Keratinocyte (primary cell): Measurements from ENCODE around the gene LYL1. TPM values are rescaled to one million over a fixed set of nuclear protein-coding genes. Genes with fewer than 3 reads are reported as not detected.

ENCODE experiments used
- DNase-seq: peaks from one replicate; pipeline ENCODE4 v3.0.0-alpha.2; 2011; ENCODE audit warnings: low read depth, missing footprints, low spot score
- FAIRE-seq: peaks from 2 replicates; lab custom pipeline; 2011; peaks lifted over from hg19 to GRCh38; lab: Jason Lieb, UNC
- H2AFZ ChIP-seq: 2 replicates; pipeline ENCODE4 v1.6.0; 2012; ENCODE audit warnings: low read length, control low read depth, inconsistent platforms; ENCODE audit not compliant: control insufficient read depth
- H3K27ac ChIP-seq: 2 replicates; pipeline ENCODE4 v1.5.1; 2011; ENCODE audit warnings: low read length; ENCODE audit not compliant: control insufficient read depth, insufficient read depth
- H3K27me3 ChIP-seq: 3 replicates; pipeline ENCODE4 v1.6.0; 2011; ENCODE audit warnings: low read length; ENCODE audit not compliant: control insufficient read depth, insufficient read depth; ENCODE audit errors: extremely low read depth
- H3K36me3 ChIP-seq, 2 experiments: 2 replicates in 1 of 2; 3 replicates in 1 of 2; pipeline ENCODE4 v1.5.1; 2011; ENCODE audit warnings: low read length in 2 of 2, mild to moderate bottlenecking in 1 of 2; ENCODE audit not compliant: control insufficient read depth in 2 of 2, insufficient read depth in 2 of 2; ENCODE audit errors: extremely low read depth in 1 of 2
- H3K4me1 ChIP-seq: 3 replicates; pipeline ENCODE4 v1.5.1; 2011; ENCODE audit warnings: low read length; ENCODE audit not compliant: control insufficient read depth, insufficient read depth; ENCODE audit errors: extremely low read depth
- H3K4me2 ChIP-seq: 3 replicates; pipeline ENCODE4 v1.6.0; 2011; ENCODE audit warnings: low read depth, low read length; ENCODE audit not compliant: control insufficient read depth, insufficient read depth; ENCODE audit errors: extremely low read depth
- H3K4me3 ChIP-seq, 3 experiments: fragments of 200-600 bp in 1 of 3; sonication (generic) in 1 of 3; 2 replicates in 2 of 3; 3 replicates in 1 of 3; pipeline ENCODE4 v1.5.1; 2011 to 2016; ENCODE audit warnings: low read length in 3 of 3, mild to moderate bottlenecking in 3 of 3, control low read depth in 2 of 3, inconsistent platforms in 1 of 3, low read depth in 1 of 3, mixed read lengths in 1 of 3, mixed run types in 1 of 3, moderate library complexity in 1 of 3; ENCODE audit not compliant: control insufficient read depth in 2 of 3, insufficient read depth in 2 of 3; ENCODE audit errors: extremely low read depth in 1 of 3
- H3K79me2 ChIP-seq: 2 replicates; pipeline ENCODE4 v1.6.0; 2012; ENCODE audit warnings: low read length; ENCODE audit not compliant: control insufficient read depth, insufficient read depth
- H3K9ac ChIP-seq: 3 replicates; pipeline ENCODE4 v1.6.0; 2011; ENCODE audit warnings: low read length; ENCODE audit not compliant: control insufficient read depth, insufficient read depth; ENCODE audit errors: extremely low read depth
- H3K9me1 ChIP-seq: 3 replicates; pipeline ENCODE4 v1.6.0; 2011; ENCODE audit warnings: low read length; ENCODE audit not compliant: control insufficient read depth, insufficient read depth; ENCODE audit errors: extremely low read depth
- H3K9me3 ChIP-seq: 2 replicates; pipeline ENCODE4 v1.5.1; 2012; ENCODE audit warnings: low read depth, low read length; ENCODE audit not compliant: control insufficient read depth
- H4K20me1 ChIP-seq: 3 replicates; pipeline ENCODE4 v1.6.0; 2011; ENCODE audit warnings: low read length; ENCODE audit not compliant: control insufficient read depth, insufficient read depth; ENCODE audit errors: extremely low read depth
- CTCF ChIP-seq, 3 experiments: IDR thresholded peaks in 1 of 3; conservative IDR thresholded peaks in 1 of 3; optimal IDR thresholded peaks in 1 of 3; 2 replicates in 2 of 3; 3 replicates in 1 of 3; pipeline versions ENCODE3 to v1.5.1; 2011; ENCODE audit warnings: low read length in 3 of 3, mild to moderate bottlenecking in 3 of 3, moderate library complexity in 2 of 3, control low read depth in 1 of 3, inconsistent platforms in 1 of 3; ENCODE audit not compliant: insufficient read depth in 2 of 3; ENCODE audit errors: extremely low read depth in 1 of 3
- EZH2 ChIP-seq: IDR thresholded peaks from one replicate; pipeline ENCODE4 v1.6.1; 2012; ENCODE audit warnings: inconsistent platforms, mild to moderate bottlenecking, low read length, moderate library complexity
- dilution Hi-C: fragments of 300-500 bp; cut with MboI; formaldehyde crosslinking; loops from one replicate; pipeline ENCODE4 v1.7.0; 2020; ENCODE audit warnings: low sequenced_read_pairs; ENCODE audit not compliant: extremely low pct_ligation_motif_present
- polyA minus RNA-seq, 3 experiments: library from RNA; depleted of rRNA, polyadenylated mRNA; stranded (reverse); fragments of >200 nt; gene quantifications; 1 replicate in 1 of 3; 2 replicates in 1 of 3; 3 replicates in 1 of 3; pipeline ENCODE4 v1.2.3, GENCODE V29; 2011
- polyA plus RNA-seq, 5 experiments: library from polyadenylated mRNA; depleted of rRNA in 3 of 5; stranded (reverse) in 3 of 5; stranded (forward) in 1 of 5; unstranded in 1 of 5; fragments of >200 nt; gene quantifications; 1 replicate in 1 of 5; 2 replicates in 3 of 5; 3 replicates in 1 of 5; pipeline versions ENCODE4 v1.2.1 to v1.2.3, GENCODE V29; 2011 to 2012; ENCODE audit warnings: missing spikeins in 2 of 5, low read depth in 1 of 5, low replicate concordance in 1 of 5

LYL1 gene
- polyA plus RNA-seq (0.07 to 0.26 TPM (median 0.13 TPM) in 3 replicates), polyA minus RNA-seq (0.20 TPM in 1 of 3 replicates, not detected in the others)
- polyA plus RNA-seq (2011; ENCODE audit: low read depth): 0.35 TPM
- polyA plus RNA-seq (2011; cell fraction: cytosol; rRNA removed): 0.08 and 0.09 TPM in 2 replicates
- 0.08 and 0.19 TPM in 2 replicates for polyA plus RNA-seq (2011; cell fraction: nucleus; rRNA removed)
- polyA plus RNA-seq (2012; ENCODE audit: low replicate concordance): 0.10 and 0.50 TPM in 2 replicates
- polyA minus RNA-seq (2011; cell fraction: cytosol; rRNA and poly(A)+ RNA removed): not detected
- polyA minus RNA-seq (2011; cell fraction: nucleus; rRNA and poly(A)+ RNA removed): not detected in 2 replicates

GRCh38 chr19:13102666-13103580 lies at the start of gene LYL1:
TSS of gene LYL1 (minus strand) at chr19:13102858. CDS start at chr19:13101171, 1,687 bp downstream.
- Histone ChIP-seq H3K9ac (peak within 1 kb of the TSS; percentile 41), H4K20me1 (no peaks in the 10 kb centered on the region), H3K4me1 (peaks cover 10% of the 10 kb centered on the region), H3K27ac (no peak within 1 kb of the TSS), H3K4me2 (peak within 1 kb of the TSS; percentile 60), H3K4me3 (peak within 1 kb of the TSS in 1 of 3 experiments; percentile 43), H3K9me3 (no peaks in the 10 kb centered on the region), H3K27me3 (no peaks in the 10 kb centered on the region), H3K36me3 (peaks cover 3 to 12% of the 10 kb centered on the region in 2 experiments), H3K9me1 (no peaks in the 10 kb centered on the region), H2AFZ (peak within 1 kb of the TSS; percentile 47), H3K79me2 (no peaks in the 10 kb centered on the region)
- FAIRE-seq (no peak), DNase-seq (no peak)
- dilution Hi-C loops: no loop called here
- TF ChIP-seq CTCF (optimal IDR thresholded peaks at IDR 0.05 in 1 of 3, IDR thresholded peaks at IDR 0.05 in 1 of 3, conservative IDR thresholded peaks at IDR 0.05 in 1 of 3; ENCODE audit: extremely low read depth in 1 of 3, insufficient read depth in 2 of 3, low read length in 3 of 3) (no peak), EZH2 (no peak)

- FAIRE-seq: no peak
Observed at GRCh38 chr19:13151605-13152355, 49.1 kb upstream of the LYL1 start.

More at GRCh38 chr19:13151605-13152355, 49.1 kb upstream of the LYL1 start:
- H3K4me2 ChIP-seq: peak overlapping the region; percentile 89
- peaks cover 16% of the 10 kb centered on the region for H3K4me1 ChIP-seq
- dilution Hi-C loops: no loop called here
- H4K20me1 ChIP-seq: peaks cover 9% of the 10 kb centered on the region
- peaks cover 2 to 16% of the 10 kb centered on the region in 2 experiments for H3K36me3 ChIP-seq
- no peaks in the 10 kb centered on the region for H3K27me3 ChIP-seq
- peak overlapping the region; percentile 62 to 99 (median 99) for H3K4me3 ChIP-seq
- H3K9me1 ChIP-seq: no peaks in the 10 kb centered on the region
- H3K9ac ChIP-seq: peak overlapping the region; percentile 98
- H2AFZ ChIP-seq: peak overlapping the region; percentile 63
- no peak for DNase-seq
- H3K9me3 ChIP-seq: no peaks in the 10 kb centered on the region
- TF ChIP-seq CTCF (optimal IDR thresholded peaks at IDR 0.05 in 1 of 3, IDR thresholded peaks at IDR 0.05 in 1 of 3, conservative IDR thresholded peaks at IDR 0.05 in 1 of 3; ENCODE audit: extremely low read depth in 1 of 3, insufficient read depth in 2 of 3, low read length in 3 of 3): peak in 1 of 3 experiments; percentile 20
- TF ChIP-seq EZH2: no peak
- peaks cover 46% of the 10 kb centered on the region for H3K79me2 ChIP-seq
- H3K27ac ChIP-seq: peak overlapping the region; percentile 97
